GM21717 (cell line): ENCODE data around the gene PLA2G6.
"Not testable (repeated sequence)": the region's sequence is repeated elsewhere in the genome, so short reads cannot be mapped to it uniquely, and the experiment has no call there.

Experiments used
- ATAC-seq: cut with Tn5 transposase; IDR thresholded peaks from one replicate; pipeline ENCODE4 v1.9.1; 2021; ENCODE audit warnings: mild to moderate bottlenecking, moderate library complexity; ENCODE audit not compliant: unreplicated experiment

PLA2G6 gene

GRCh38 chr22:38171927-38172831, 9.5 kb downstream of the PLA2G6 start:
- ATAC-seq = no peak

GRCh38 chr22:38170469-38170868, 11.2 kb downstream of the PLA2G6 start:
- no peak for ATAC-seq

GRCh38 chr22:38169116-38169515, 12.5 kb downstream of the PLA2G6 start:
- no peak for ATAC-seq

GRCh38 chr22:38167988-38168407, 13.6 kb downstream of the PLA2G6 start:
- ATAC-seq = no peak

GRCh38 chr22:38165922-38166593, 15.6 kb downstream of the PLA2G6 start:
- ATAC-seq = no peak

- no peak for ATAC-seq
Measured at GRCh38 chr22:38164551-38164918, 17.1 kb downstream of the PLA2G6 start.

- ATAC-seq = no peak
Measured at GRCh38 chr22:38163844-38164550, 17.6 kb downstream of the PLA2G6 start.

- ATAC-seq = no peak
Measured at GRCh38 chr22:38162881-38163843, 18.5 kb downstream of the PLA2G6 start.

- ATAC-seq = no peak
Measured at GRCh38 chr22:38155703-38156102, 25.9 kb downstream of the PLA2G6 start.

GRCh38 chr22:38154563-38154915, 27.1 kb downstream of the PLA2G6 start:
- not testable (repeated sequence) for ATAC-seq

GRCh38 chr22:38153821-38154562, 27.6 kb downstream of the PLA2G6 start:
- ATAC-seq = no peak

GRCh38 chr22:38151126-38151500, 30.5 kb downstream of the PLA2G6 start:
- ATAC-seq = no peak

- no peak for ATAC-seq
Measured at GRCh38 chr22:38148245-38148644, 33.4 kb downstream of the PLA2G6 start.

GRCh38 chr22:38146166-38146565, 35.5 kb downstream of the PLA2G6 start:
- ATAC-seq = not testable (repeated sequence)

GRCh38 chr22:38144025-38144405, 37.6 kb downstream of the PLA2G6 start:
- ATAC-seq = no peak

GRCh38 chr22:38142606-38143005, 39.0 kb downstream of the PLA2G6 start:
- no peak for ATAC-seq

- ATAC-seq = no peak
Measured at GRCh38 chr22:38141217-38141973, 40.2 kb downstream of the PLA2G6 start.

- no peak for ATAC-seq
Measured at GRCh38 chr22:38139901-38140300, 41.7 kb downstream of the PLA2G6 start.

GRCh38 chr22:38138961-38139360, 42.7 kb downstream of the PLA2G6 start:
- ATAC-seq = no peak
